GM19043 (cell line): ENCODE results near the gene FAM136A.
"Not testable (repeated sequence)": the region's sequence is repeated elsewhere in the genome, so short reads cannot be mapped to it uniquely, and the experiment has no call there.

Experiments used
- ATAC-seq: cut with Tn5 transposase; IDR thresholded peaks from one replicate; pipeline ENCODE4 v1.9.1; 2021; ENCODE audit warnings: low read depth; ENCODE audit not compliant: unreplicated experiment

FAM136A gene

GRCh38 chr2:70301344-70302194 lies at the start of gene FAM136A:
Gene FAM136A, minus strand, starts transcription at chr2:70302067. Its CDS starts 56 bp downstream, at chr2:70302011.
- ATAC-seq: peak; percentile 70

DNA sequence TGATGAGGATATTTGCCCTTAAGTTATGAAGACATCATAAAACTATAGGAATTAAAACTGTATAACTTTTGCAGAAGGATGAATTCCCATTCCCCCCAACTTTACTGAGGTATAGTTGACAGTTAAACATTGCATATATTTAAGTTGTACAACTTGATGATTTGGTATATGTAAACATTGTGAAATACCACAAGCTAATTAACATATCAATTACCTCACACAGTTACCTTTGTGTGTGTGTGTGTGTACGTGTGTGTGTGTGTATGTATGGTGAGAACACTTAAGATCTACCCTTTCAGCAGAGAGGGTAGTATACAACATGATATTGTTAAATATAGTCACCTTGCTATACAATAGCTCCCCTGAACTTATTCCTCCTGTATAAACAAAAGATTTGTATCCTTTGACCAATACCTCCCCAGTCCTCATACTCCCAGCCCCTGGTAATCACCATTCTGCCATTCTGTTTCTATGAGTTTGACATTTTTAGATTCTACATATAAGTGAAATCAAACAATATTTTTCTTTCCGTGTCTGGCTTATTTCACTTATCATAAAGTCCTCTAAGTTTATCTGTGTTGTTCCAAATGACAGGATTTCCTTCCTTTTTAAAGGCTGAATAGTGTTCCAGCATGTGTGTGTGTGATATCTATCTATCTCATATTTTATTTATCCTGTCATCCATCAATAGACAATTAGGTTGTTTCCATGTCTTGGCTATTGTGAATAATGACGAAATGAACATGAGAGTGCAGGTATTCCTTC lies 48.2 kb upstream of the FAM136A start:
- no peak for ATAC-seq

DNA sequence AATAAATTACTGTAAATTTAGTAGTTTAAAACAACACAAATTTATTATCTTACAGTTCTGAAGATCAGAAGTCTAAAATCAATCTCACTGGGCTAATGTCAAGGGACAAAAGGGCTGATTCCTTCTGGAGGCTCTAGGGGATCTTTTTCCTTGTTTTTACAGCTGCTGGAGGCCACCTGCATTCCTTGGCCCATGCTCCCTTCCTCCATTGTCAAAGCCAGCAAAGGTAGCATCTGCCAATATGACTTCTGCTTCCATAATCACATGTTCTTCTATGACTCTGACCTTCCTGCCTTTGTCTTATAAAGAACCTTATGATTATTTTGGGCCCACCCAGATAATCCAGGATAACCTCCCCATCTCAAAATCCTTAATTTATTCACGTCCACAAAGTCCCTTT lies 46.0 kb upstream of the FAM136A start:
- ATAC-seq: no peak

DNA sequence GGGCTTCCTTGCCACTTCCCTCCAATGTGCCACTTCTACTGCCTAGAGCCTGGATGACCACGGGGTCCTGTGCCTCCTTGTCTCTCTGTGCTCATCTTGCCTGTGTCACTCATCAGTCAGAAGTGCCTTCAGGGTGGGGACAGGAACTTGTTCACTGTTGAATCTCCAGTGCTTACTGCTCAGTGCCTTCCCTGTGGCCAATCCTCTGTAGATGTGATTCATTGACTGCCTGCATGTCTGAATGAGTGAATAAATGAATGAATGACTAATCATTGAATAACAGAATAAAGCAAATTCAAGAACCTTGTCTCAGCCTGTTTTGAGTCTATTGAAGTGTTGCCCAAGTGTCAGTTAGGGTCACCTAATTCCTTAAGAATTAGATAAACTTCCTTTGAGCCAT lies 42.3 kb upstream of the FAM136A start:
- no peak for ATAC-seq

DNA sequence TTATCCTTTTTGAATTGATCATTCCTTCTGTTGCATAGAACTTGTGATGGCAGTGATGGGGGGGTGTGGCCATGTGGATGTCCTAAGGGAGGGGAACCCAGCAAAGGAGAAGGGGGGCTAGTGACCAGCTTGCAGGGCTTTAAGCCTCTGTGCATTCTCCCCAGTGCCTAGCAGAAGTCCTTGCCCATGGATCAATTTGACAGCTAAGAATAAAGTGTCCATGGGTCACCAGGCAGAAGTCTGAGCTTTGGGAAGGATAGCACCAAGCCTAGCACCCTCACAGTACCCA lies 39.6 kb upstream of the FAM136A start:
- no peak for ATAC-seq

DNA sequence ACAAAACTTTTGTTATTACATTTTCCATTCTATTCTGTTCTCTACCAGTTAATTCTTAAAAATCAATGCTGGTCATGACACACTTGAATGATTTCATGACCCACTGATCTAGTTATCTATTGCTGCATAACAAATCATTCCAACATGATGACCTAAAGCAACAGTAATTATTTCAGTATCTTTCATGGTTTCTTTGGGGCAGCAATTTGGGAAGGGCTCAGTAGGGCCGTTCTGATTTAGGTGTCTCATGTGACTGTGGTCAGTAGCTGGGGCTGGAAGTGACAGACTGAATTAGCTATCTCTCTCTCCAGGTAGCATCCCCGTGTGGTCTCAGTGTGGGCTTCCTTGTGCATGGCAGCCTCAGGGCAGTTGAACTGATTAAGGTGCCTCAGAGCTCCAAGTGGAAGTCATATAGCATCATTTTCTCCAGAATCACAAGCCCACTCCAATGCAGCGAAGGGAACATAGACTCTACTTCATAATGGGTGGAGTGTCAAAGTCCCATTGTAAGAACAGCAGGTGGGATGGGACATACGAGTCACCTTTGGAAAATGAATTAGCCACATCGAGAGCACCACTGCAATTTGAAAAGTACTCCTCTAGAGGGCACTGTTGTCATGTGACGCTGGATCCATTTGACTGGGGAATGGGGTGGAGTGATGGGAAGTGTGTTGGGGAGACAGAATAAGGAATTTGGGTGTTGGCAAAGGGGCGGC lies 39.1 kb upstream of the FAM136A start:
- ATAC-seq: no peak

DNA sequence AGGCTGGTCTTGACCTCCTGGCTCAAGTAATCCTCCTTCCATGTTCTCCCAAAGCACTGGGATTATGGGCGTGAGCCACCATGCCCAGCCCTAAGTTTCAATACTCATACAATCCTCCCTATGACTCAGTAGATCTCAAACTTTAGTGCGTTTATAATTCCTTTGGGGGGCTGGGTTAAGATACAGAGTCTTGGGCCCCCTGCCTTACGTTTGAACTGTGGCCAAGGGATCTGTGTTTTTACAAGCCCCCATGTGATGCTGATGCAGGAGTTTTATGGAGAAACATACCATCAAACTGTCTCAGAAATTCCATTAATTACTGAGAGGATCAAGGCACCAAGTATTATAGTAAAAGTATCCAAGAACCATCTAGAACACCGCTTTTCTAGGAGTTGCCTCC lies 38.2 kb upstream of the FAM136A start:
- ATAC-seq: no peak

DNA sequence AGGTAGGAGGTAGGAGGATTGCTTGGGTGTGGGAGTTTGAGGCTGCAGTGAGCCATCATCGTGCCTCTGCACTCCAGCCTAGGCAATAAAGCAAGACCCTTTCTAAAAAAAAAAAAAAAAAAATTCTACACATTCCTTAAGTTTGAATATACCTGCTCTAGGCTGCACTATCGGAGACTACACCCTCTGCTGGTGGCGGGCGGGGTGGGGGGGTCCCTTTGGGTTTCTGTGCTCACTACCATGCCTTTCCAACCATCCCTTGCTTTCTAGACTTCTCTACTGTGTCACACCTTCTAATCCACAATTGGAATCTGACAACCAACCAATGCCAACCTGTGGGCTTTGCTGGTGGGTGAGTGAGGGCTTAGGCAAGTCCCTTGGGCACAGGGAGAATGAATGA lies 34.7 kb upstream of the FAM136A start:
- no peak for ATAC-seq

- no peak for ATAC-seq
These were observed 29.1 kb upstream of the FAM136A start for GRCh38 chr2:70331012-70331411.

DNA sequence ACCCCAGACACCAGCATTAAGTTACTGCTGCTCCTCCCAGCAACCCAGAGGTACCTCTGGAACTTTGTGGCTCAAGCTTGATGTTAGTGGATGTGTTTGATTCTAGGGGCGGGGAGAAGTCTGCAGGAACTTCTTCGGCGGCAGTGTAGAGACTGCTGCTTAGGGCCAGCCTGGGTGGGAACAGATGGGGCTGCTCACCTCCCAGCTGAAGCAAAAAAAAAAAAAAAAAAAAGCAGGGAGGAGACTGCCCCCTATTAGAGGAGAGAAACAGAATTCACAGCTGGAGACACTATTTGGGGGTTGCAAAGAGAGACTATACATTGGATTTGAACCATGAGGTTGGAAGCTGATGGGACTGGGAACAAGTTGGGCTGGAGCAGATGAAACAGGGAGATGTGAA lies 28.6 kb upstream of the FAM136A start:
- no peak for ATAC-seq

DNA sequence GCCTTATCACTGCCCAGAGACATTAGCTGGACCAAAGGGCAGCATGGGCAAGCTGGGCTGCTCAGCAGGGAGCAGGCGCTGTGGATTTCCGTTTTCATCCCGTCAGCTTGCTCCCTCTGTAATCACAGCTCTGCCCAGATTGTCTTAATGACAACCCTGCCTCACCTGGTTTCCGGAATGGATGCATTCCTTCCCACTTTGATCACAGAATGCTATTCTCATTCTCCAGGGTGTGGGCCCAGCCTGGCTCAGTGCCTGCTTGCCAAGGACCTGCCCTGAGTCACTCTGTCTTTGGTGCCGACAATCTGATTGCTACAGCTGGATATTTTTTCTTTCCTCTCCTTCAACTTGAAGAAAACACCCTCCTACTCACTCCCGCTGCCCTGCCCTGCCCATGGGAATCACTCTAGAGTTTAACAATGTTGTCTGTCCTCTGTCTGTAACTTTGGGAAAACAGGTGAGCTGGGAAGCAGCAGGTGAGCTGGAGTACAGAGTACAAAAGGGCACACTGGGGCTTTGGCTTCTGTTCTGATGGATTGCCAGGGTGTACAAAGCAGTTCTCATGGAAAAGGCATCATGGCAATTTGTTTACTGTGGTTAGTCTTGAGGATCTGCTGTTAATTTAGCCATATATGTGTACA lies 27.2 kb upstream of the FAM136A start:
- no peak for ATAC-seq

- no peak for ATAC-seq
These were observed 24.0 kb upstream of the FAM136A start for GRCh38 chr2:70325875-70326274.

DNA sequence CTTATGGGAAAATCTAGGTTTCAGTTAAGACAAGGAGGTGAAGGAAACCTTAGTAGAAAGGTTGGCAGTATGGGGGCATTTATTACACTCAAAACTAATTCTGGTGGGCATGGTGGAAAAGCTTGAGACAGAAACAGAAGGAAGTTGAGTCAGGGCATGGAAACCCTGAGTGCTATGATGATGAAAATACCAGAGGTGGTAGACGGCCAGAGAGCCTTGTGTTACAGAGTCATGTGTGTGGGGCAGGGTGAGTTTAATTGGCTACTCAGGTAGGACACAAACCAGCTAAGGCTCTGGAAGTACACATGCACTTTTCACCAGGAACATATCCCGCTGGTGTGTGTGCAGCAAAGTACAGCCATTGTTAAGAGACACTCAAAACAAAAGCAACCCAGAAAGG lies 20.7 kb upstream of the FAM136A start:
- no peak for ATAC-seq

- ATAC-seq: no peak
These were observed 19.5 kb upstream of the FAM136A start for GRCh38 chr2:70321370-70321769.

- ATAC-seq: no peak
These were observed 12.8 kb upstream of the FAM136A start for GRCh38 chr2:70314640-70315039.

- ATAC-seq: no peak
These were observed 10.7 kb upstream of the FAM136A start for GRCh38 chr2:70312560-70312959.

- no peak for ATAC-seq
These were observed 9.0 kb upstream of the FAM136A start for GRCh38 chr2:70310899-70311298.

- no peak for ATAC-seq
These were observed 3.7 kb upstream of the FAM136A start for GRCh38 chr2:70305531-70305930.

GRCh38 chr2:70304498-70304897 lies 2.6 kb upstream of the FAM136A start:
- ATAC-seq: no peak

- ATAC-seq: no peak
These were observed 1.3 kb upstream of the FAM136A start for GRCh38 chr2:70303186-70303585.

- ATAC-seq: not testable (repeated sequence)
These were observed 304 bp upstream of the FAM136A start for GRCh38 chr2:70302195-70302546.
